Fibroblast of gingiva (primary cell): Measurements from ENCODE around the gene TSGA10IP.
"Not testable (repeated sequence)": the region's sequence is repeated elsewhere in the genome, so short reads cannot be mapped to it uniquely, and the experiment has no call there.

Experiments used
- DNase-seq: peaks from one replicate; pipeline ENCODE4 v3.0.0-alpha.2; 2011; ENCODE audit warnings: low read depth

TSGA10IP gene

DNA sequence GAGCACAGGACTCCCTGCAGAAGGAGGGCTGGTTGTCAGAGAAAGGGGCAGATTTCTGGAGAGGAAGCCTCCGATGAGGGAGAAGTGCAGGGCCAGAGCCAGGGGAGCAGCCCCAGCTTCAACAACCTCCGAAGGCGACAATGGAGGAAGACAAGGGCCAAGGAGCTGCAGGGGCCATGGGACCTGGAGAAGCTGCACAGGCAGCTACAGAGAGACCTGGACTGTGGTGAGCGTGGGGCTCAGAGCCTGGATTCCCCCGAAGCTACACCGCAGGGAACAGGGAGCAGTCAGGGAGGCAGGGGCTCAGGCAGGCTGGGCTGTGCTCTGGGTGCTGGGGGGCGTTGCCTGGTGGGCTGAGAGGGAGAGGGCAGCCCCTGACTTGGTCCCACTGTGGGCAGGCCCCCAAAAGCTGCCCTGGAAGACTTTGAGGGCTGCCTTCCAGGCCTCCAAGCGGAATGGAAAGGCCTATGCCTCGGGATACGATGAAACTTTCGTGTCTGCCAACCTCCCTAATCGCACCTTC lies 2.4 kb downstream of the TSGA10IP start:
- DNase-seq: no peak

DNA sequence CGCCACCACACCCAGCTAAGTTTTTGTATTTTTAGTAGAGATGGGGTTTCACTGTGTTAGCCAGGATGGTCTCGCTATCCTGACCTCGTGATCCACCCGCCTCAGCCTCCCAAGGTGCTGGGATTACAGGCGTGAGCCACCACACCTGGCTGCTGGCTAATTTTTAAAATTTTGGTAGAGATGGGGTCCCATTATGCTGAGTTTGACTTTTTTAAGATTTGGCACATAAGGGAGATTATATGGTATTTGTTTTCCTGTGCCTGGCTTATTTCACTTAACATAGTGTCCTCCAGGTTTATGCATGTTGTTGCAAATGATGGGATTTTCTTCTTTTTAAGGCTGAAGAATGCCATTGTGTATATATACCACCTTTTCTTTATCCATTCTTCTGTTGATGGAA lies 5.4 kb downstream of the TSGA10IP start:
- DNase-seq: not testable (repeated sequence)

DNA sequence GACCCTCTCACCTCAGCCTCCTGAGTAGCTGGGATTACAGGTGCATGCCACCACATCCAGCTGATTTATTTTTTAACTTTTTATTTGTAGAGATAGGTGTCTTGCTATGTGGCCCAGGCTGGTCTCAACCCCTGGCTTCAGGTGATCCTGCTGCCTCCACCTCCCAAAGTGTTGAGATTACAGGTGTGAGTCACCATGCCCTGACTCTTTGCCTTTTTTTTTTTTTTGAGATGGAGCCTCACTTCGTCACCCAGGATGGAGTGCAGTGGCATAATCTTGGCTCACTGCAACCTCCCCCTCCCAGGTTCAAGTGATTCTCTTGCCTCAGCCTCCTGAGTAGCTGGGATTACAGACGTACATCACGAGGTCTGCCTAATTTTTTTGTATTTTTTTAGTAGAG lies 6.4 kb downstream of the TSGA10IP start:
- DNase-seq: not testable (repeated sequence)

DNA sequence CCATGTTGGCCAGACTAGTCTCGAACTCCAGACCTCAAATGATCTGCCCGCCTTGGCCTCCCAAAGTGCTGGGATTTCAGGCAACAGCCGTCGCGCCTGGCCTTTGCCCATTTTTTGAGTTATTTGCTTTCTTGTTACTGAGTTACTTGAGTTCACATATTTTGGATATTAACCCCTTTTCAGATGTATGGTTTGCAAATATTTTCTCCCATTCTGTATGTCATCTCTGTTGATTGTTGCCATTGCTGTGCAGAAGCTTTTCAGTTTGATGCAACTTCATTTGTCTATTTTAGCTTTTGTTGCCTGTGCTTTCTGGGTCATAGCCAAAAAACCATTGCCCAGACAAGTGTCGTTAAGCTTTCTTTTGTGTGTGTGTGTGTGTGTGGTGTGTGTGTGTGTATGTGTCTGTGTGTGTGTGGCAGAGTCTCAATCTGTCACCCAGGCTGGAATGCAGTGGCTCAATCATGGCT lies 6.8 kb downstream of the TSGA10IP start:
- no peak for DNase-seq

DNA sequence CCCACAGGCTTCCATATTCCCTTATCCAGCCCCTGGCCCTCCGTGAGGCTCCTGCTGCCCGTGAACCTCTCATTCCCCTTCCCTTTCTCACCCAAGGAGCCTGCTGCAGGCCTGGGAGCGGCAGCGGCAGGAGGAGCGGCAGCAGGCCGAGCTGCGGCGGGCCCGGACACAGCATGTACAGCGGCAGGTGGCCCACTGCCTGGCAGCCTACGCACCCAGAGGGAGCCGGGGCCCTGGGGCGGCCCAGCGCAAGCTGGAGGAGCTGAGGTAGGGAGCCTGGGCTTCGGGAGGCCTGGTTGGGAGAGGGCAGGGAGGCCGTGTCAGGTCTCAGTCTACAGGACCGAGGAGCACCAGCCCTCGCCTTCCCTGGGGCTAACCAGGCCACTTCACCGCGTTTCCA lies 8.2 kb downstream of the TSGA10IP start:
- no peak for DNase-seq

DNA sequence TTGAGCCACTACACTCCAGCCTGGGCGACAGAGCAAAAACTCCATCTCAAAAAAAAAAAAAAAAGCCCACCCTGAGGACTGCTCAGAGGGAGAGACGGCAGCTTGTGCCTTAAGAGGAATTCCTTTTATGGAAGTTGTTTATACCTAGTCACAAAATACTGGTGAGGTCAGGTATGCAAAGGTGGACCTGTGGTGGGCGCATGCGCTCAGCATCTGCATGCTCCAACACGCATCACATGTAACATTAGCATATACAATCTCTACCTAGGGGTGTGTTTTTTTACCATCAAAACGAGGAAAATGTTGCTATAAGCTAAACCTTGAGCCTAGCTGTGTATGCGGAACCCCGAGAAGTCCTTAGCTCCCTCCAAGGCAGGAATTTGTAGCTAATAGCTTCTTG lies 9.5 kb downstream of the TSGA10IP start:
- no peak for DNase-seq

DNA sequence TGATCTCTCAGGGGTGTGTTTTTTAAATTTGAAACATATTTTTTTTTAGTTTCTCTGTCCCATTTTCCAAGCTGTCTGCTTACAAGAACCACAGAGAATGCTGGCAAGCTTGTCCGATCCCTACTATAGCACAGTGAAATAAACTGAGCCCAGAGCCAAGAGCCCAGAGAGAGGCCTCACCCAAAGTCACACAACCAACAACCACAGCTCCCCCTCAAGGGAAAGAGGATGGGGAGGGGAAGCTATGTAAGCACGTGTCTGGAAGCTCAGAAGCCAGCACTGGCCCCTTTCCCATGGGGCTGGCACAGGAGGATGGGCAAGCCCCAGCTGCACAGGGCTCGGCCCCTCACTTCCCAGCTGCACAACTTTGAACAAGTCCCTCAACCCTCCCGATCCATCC lies 13.0 kb downstream of the TSGA10IP start:
- DNase-seq: no peak

DNA sequence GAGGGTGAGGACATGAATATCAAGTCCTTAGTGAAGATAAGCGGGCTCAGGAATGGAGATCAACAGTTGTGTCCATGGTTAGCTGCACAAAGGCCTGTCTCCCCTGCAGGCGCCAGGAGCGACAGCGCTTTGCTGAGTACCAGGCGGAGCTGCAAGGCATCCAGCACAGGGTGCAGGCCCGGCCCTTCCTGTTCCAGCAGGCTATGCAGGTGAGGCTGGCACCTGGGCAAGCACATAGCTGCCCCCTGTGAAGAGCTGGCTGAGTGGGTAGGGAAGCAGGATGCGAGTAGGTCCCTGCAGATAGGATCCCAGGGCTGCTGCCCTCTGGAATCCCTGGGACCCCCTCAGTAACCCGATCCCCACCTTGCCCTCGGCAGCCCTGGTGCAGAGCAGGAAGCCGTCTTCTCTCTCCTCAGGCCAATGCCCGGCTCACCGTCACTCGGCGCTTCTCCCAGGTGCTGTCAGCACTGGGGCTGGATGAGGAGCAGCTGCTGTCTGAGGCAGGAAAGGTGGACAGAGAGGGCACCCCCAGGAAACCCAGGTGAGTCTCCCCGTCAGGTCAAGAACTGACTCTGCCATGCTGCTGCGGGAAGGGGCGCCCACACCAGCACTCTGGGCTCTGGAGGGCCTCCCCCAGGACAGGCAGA lies 13.6 kb downstream of the TSGA10IP start:
- no peak for DNase-seq

DNA sequence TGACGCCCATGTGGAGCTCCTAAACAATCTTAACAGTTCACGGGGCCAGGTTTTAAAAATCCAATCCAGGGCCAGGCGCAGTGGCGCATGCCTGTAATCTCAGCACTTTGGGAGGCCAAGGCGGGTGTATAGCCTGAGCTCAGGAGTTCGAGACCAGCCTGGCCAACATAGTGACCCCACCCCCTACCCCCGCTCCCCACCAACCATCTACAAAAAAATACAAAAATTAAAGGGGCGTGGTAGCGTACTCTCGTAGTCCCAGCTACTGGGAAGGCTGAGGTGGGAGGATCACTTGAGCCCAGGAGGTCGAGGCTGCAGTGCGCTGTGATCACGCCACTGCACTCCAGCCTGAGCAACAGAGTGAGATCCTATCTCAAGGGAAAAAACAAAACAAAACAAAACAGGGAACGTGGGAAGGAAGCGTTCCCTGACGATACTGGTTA lies 15.6 kb downstream of the TSGA10IP start:
- no peak for DNase-seq

DNA sequence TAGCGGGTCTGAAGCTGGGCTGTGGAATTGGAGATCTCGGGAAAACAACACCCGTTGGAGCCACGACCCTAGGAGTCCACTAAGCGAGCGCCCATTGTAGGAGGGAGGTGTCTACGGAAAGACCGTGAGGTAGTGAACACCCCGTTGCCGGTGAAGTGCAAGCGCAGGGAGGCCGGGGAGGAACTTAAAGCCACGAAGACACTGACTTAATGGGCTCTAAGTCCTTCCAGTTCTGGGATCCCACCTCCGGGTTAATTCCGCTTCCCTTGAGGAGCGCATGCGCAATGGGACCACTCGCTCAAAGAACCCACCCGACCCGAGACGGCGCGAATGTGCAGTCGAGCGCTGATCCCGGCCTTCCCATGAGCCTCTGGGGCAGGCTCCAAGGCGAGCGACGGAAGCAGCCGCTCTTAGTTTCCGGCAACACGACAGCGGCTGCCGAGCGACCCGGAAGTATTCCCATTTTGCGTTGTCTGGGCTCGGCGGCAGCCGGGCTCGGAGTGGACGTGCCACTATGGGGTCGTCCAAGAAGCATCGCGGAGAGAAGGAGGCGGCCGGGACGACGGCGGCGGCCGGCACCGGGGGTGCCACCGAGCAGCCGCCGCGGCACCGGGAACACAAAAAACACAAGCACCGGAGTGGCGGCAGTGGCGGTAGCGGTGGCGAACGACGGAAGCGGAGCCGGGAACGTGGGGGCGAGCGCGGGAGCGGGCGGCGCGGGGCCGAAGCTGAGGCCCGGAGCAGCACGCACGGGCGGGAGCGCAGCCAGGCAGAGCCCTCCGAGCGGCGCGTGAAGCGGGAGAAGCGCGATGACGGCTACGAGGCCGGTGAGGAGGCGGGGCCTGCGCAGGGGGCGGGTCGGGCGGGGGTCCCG lies 16.2 kb downstream of the TSGA10IP start, which contains the start of gene SART1:
SART1 (plus strand) TSS at position 468 of the 874 bp plus-strand sequence; CDS start at position 515, 47 bp downstream.
- peak; percentile 96 for DNase-seq

DNA sequence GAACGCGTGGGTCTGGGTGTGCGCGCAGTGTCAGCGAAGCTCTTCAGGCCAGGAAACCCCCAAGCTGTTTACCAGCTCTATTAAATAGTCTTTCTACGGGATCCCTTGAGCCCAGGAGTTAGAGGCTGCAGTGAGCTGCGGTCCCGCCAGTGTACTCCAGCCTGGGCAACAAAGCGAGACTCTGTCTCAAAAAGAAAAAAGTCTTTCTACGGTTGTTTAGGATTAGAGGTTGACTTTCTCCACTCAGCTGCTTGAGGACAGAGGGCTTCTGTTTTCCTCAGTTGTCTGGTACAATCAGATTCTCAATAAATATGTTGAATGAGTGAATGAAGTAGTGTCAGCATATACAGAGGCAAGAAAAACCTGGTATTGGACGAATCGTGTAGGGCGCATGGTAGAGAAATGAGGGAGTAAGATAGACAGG lies 16.9 kb downstream of the TSGA10IP start:
- no peak for DNase-seq

DNA sequence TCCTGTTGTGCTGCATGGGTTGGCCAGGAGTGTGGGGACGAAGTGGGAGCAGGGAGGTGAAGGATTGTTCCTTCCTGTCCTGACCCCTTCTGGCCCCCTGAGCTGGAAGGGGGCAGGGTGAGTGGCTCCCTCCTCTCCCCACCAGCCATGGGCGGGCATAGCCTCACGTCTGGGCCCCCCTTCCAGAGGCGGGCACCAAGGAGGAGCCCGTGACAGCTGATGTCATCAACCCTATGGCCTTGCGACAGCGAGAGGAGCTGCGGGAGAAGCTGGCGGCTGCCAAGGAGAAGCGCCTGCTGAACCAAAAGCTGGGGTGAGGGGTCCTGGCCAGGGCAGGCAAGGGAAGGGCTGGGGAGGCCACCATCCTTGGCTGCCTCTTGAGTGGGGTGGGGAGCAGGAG lies 19.6 kb downstream of the TSGA10IP start:
- no peak for DNase-seq

DNA sequence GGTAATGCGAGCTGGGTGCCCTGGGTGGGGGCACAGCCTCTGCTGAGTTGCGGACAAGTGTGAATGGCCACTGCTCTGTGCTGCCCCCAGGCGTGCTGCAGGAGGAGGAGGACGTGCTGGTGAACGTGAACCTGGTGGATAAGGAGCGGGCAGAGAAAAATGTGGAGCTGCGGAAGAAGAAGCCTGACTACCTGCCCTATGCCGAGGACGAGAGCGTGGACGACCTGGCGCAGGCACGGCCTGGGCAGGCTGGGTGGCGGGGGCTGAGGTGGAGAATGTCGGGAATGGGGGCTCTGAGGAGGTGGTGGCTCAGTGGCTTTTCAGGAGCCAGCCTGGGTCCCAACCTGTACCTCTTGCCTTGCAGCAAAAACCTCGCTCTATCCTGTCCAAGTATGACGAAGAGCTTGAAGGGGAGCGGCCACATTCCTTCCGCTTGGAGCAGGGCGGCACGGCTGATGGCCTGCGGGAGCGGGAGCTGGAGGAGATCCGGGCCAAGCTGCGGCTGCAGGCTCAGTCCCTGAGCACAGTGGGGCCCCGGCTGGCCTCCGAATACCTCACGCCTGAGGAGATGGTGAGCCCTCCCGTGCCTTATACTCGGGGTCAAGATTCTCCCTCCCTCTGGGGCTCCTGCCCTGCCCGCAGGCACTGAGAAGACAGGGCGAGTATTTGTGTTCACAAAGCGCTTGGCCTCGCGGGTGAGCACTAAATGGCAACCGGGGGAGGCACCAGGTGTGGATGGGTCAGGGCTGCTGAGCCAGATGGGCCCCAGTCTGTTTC lies 20.9 kb downstream of the TSGA10IP start:
- no peak for DNase-seq

DNA sequence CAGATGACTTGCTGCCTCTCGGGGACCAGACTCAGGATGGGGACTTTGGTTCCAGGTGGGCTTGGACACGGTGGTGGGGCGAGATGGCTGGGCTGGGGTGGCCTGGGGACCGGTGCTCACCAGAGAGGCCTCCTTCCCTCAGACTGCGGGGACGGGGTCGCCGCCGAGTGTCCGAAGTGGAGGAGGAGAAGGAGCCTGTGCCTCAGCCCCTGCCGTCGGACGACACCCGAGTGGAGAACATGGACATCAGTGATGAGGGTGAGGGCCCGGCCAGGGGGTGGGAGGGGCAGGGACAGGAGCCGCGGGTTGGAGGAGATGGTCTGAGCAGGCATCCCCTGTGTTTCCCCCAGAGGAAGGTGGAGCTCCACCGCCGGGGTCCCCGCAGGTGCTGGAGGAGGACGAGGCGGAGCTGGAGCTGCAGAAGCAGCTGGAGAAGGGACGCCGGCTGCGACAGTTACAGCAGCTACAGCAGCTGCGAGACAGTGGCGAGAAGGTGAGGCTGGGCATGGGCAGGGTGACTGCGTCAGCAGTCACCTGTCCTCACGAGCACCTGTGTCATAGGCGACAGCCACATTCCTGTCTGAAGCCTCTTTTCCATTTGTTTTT lies 22.2 kb downstream of the TSGA10IP start:
- no peak for DNase-seq

DNA sequence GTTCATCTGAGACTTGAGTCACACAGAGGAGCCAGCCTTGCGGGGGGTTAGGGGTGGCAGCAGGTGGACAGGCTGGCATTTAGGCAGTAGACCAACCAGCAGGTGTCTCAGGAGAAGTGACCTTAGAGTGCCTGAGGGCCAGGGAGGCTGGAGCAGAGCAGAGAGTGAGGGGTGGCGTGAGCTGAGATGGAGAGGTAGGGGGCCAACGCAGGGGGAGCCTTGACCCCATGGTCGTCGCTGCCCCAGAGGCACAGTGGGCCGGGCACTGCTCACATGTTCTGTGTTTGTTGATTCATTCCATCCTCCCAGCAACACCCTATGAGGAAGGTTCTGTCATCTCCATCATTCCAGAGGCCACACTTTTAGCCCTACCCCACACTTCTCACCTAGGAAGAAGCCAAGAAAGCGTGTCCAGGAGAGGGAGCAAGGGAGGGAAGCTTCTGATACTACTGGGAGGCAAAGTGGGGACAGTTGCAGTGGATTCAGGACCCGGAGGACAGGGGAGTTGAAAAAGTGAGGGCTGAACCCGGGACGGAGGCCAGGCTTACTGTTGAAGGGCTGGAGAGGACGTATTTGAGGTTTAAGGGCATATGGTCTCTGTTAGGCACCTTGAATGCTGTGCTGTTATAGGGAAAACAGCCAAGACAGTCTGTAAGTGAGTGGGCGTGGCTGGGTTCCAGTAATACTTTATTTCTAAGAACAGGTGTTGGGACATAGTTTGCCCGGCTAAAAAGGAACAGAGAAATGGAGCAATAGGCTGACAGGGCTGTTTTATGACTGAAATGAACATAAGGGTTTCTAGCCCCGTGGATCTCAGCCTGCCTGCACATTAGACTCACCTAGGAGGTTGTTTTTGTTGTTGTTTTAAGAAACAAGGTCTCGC lies 23.6 kb downstream of the TSGA10IP start:
- DNase-seq: no peak

DNA sequence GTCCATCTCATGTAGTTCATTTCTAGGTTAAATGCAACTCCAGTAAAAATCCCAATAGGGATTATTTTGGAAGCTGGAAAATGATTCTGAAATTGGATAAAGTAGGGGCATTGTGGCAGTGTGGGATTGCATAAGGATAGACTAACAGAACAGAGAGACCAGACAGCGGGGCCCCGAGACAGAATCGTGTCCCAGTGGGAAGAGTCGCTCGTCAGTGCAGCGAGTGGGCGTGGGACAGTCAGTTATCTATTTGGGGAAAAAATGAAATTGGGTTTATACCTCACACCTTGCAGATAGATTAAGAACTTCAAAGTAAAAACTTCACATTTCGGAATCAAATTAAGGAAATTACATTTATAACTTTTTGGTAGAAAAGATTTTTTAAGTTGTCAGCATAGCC lies 26.8 kb downstream of the TSGA10IP start:
- no peak for DNase-seq

DNA sequence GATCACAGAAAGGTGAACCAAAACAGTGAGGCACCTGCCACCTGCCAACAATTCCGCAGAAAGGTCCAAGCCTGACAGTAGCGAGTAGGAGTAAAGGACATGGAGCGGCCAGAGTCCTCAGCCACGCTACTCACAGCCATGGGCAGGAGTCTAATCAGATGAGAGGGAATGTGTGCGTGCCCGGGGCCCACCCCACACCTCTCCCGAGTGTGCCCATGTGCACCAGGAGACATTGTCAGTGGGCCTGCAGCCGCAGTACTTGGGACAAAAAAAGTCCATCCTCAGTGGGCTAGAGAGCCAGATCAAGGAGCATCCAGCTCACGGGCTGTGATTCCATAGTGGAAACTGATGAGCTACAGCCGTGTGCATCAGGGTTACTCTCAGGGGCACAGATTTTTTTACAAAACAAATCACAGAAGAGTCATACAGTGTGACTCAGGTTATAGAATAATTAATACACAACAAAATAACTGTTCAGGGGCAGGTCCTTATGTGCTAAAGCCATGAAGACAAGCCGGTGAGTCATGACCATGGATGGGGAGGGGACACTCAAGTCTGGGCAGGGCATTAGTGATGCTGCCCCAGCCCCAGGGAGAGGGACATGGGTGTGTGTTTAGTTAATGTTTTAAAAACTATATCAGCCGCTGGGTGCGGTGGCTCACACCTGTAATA lies 28.3 kb downstream of the TSGA10IP start:
- DNase-seq: no peak

DNA sequence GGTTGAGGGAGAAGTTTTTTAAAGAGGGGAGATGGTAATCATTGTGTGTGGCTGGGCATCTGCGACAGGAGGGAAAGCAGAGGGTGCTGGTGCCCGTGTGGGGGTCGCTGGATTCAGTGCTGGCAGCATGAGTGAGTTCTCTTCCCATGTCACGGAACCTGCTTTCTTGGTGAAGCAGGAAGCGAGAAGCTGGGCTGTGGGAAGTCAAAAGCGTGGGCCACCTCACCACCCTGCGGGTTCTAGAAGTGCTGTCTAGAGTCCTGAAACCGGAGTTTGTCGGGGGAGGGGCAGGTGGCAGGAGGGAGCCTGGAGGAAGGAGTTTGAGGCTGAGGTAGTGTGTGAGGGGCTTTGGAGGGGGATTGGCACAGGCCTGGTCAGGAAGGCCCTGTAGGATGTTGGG lies 30.5 kb downstream of the TSGA10IP start:
- DNase-seq: no peak

DNA sequence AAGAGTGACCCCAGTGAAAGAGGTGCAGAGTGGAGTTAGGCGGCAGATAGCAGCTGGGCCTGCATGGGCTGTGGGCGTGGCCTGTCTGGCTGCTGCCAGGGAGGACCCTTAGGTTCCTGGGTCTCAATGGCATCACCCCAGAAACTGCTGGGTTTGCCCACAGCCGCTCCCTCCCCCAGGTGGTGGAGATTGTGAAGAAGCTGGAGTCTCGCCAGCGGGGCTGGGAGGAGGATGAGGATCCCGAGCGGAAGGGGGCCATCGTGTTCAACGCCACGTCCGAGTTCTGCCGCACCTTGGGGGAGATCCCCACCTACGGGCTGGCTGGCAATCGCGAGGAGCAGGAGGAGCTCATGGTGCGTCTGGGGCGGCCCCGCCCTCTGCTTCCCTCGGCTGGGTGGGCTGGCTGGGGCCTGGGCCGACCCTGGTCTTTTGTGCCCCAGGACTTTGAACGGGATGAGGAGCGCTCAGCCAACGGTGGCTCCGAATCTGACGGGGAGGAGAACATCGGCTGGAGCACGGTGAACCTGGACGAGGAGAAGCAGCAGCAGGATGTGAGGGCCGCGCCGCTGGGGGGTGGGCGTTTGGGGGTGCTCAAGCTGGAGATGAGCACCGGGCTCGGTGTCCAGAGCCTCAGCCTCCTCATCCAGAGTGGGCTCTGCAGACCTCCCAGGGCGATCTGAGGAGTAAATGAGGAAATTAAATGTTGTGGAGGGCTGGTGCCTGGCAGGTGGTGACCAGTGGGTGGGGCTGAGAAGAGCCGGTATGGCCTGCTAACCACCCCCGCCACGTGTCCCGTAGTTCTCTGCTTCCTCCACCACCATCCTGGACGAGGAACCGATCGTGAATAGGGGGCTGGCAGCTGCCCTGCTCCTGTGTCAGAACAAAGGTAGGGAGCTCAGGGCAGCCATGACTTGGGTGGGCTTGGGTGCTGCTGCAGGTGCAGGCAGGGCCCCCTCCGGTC lies 31.2 kb downstream of the TSGA10IP start:
- no peak for DNase-seq
